ENCODE measurements around the gene CDH4. TPM values are rescaled to one million over a fixed set of nuclear protein-coding genes. Genes with fewer than 3 reads are reported as not detected.

The CDH4 gene
- total and polyA plus RNA-seq, 9 of the 15 experiments (the other 6 are each of a cell fraction or from before 2014, with no cell fraction given), result 0.04 TPM; not detected in 8

GRCh38 chr20:61917474-61918145, 665.5 kb downstream of the CDH4 start:
- Histone ChIP-seq H2AFZ (ENCODE audit: low read depth, low read length) (no peak overlapping the region), H3K27ac (ENCODE audit: extremely low read depth, low read depth, low read length) (no peak overlapping the region), H3K4me2 (ENCODE audit: insufficient read depth, low read length) (no peak overlapping the region), H3K27me3 (ENCODE audit: control insufficient read depth in 2 of 2, insufficient read depth in 2 of 2, low read length in 2 of 2) (peaks cover 5 to 69% of the 10 kb centered on the region in 2 experiments; a peak in 4 of 5 replicates), H3K9me1 (ENCODE audit: control insufficient read depth, insufficient read depth, low read length) (no peaks in the 10 kb centered on the region), H4K20me1 (replicated peaks; ENCODE audit: control insufficient read depth, insufficient read depth, low read length) (peaks cover 16% of the 10 kb centered on the region; the same call in 1 of the 2 replicates), H3K4me3 (no peak overlapping the region), H3K79me2 (ENCODE audit: control insufficient read depth, insufficient read depth, low read length) (no peaks in the 10 kb centered on the region), H3K36me3 (ENCODE audit: control insufficient read depth, insufficient read depth, low read length) (no peaks in the 10 kb centered on the region; the same call in 2 of the 3 replicates), H3K9me3 (replicated peaks; ENCODE audit: control insufficient read depth, insufficient read depth, low read depth, low read length) (peaks cover 6% of the 10 kb centered on the region; the same call in 1 of the 2 replicates), H3K4me1 (replicated peaks in 1 of 2; ENCODE audit: control insufficient read depth in 2 of 2, insufficient read depth in 2 of 2, low read length in 2 of 2) (peaks cover 0 to 3% of the 10 kb centered on the region in 2 experiments; a peak in 1 of 5 replicates), H3K9ac (ENCODE audit: insufficient read depth in 1 of 2, low read depth in 2 of 2, low read length in 2 of 2) (no peak overlapping the region)
- in situ Hi-C loops (cut with MboI), result no loop called here
- TF ChIP-seq ZNF174 (CRISPR knock-in tag; IDR thresholded peaks at IDR 0.05) (no peak), FOXK1 (CRISPR knock-in tag; IDR thresholded peaks at IDR 0.05; ENCODE audit: borderline replicate concordance) (no peak), SNIP1 (IDR thresholded peaks at IDR 0.05; ENCODE audit: low read depth) (no peak), GABPA (tag; conservative IDR thresholded peaks at IDR 0.05; ENCODE audit: low read depth) (no peak)
- TF ChIP-seq, protein P1, sequence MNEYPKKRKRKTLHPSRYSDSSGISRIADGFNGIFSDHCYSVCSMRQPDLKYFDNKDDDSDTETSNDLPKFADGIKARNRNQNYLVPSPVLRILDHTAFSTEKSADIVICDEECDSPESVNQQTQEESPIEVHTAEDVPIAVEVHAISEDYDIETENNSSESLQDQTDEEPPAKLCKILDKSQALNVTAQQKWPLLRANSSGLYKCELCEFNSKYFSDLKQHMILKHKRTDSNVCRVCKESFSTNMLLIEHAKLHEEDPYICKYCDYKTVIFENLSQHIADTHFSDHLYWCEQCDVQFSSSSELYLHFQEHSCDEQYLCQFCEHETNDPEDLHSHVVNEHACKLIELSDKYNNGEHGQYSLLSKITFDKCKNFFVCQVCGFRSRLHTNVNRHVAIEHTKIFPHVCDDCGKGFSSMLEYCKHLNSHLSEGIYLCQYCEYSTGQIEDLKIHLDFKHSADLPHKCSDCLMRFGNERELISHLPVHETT (CRISPR knock-in tag; conservative IDR thresholded peaks at IDR 0.05 in 1 of 2, IDR thresholded peaks at IDR 0.05 in 1 of 2), result no peak
- intact Hi-C loops (cut with micrococcal nuclease), result no loop called here
- WGBS (ENCODE audit: insufficient coverage, low coverage, missing lambda C conversion rate), result under 1% methylated on average over 20 of the region's 20 CpGs
- no TSS peak for BruUV-seq (replicated peaks)
- ChIA-PET POLR2A (interaction anchor here (0.7 kb wide), 1 partner anchor 110 kb away, joined by 3 read pairs; no protein-coding TSS in a partner anchor), CTCF (ENCODE audit: low intra/inter-chr PET ratio) (no interaction called here)
- FAIRE-seq (no peak), DNase-seq (ENCODE audit: extremely low read depth in 1 of 4, low spot score in 3 of 4) (no peak), ATAC-seq (no peak)
